H1 (cell line): ENCODE measurements around the gene RAB31. TPM values are rescaled to one million over a fixed set of nuclear protein-coding genes. Genes with fewer than 3 reads are reported as not detected.

Experiments used
- CBX5 ChIP-seq: fragments of 300-800, 300-1000 bp; sonication (generic); IDR thresholded peaks from 2 replicates; pipeline ENCODE4 v1.7.1; 2016; ENCODE audit warnings: antibody characterized with exemption, low read length, low read depth
- CHD2 ChIP-seq: IDR thresholded peaks from 2 replicates; pipeline ENCODE4 v1.6.1; 2012; ENCODE audit warnings: low read length, improper control_type of control experiment
- polyA plus RNA-seq, 7 experiments: library from polyadenylated mRNA; depleted of rRNA in 3 of 7; stranded (reverse) in 5 of 7; unstranded in 2 of 7; fragments of >200 nt in 5 of 7; fragments of 200-250 nt in 2 of 7; gene quantifications; 1 replicate in 5 of 7; 2 replicates in 1 of 7; 4 replicates in 1 of 7; pipeline versions ENCODE4 v1.2.1 to v1.2.3, GENCODE V29; 2011 to 2013; ENCODE audit warnings: missing spikeins in 2 of 7, mixed read lengths in 2 of 7
- total RNA-seq: library from RNA; stranded (reverse); fragmentation: NEBNext Ultra II Directional; extraction: Animal tissue kit (Norgen Biotek cat#: 25700); gene quantifications from 2 replicates; pipeline ENCODE4 v1.2.1, GENCODE V29; 2021

The RAB31 gene
- total and polyA plus RNA-seq, 2 of the 8 experiments (the other 6 are each of a cell fraction or from before 2014, with no cell fraction given) = 15.2 to 40.9 TPM

GRCh38 chr18:9695605-9696004 lies 12.5 kb upstream of the RAB31 start (continued):
- TF ChIP-seq CHD2 (no peak), CBX5 (no peak)
